Measurements from ENCODE around the gene PLEKHA6.

Gene PLEKHA6

GRCh38 chr1:204203206-204203767, 156.4 kb downstream of the PLEKHA6 start:
- no peak for DNase-seq

GRCh38 chr1:204202481-204202880, 157.2 kb downstream of the PLEKHA6 start:
- no peak for DNase-seq

GRCh38 chr1:204201348-204202040, 158.2 kb downstream of the PLEKHA6 start:
- no peak for DNase-seq

GRCh38 chr1:204199579-204199978, 160.2 kb downstream of the PLEKHA6 start:
- no peak for DNase-seq

- DNase-seq = no peak
Measured at GRCh38 chr1:204198348-204199340, 161.1 kb downstream of the PLEKHA6 start.

- DNase-seq = no peak
Measured at GRCh38 chr1:204197068-204197467, 162.7 kb downstream of the PLEKHA6 start.

GRCh38 chr1:204196068-204196795, 163.5 kb downstream of the PLEKHA6 start, which contains the start of gene KISS1:
TSS of gene KISS1 (minus strand) at chr1:204196491. CDS start at chr1:204192876, 3,615 bp downstream.
- no peak for DNase-seq

GRCh38 chr1:204194771-204195170, 165.0 kb downstream of the PLEKHA6 start:
- DNase-seq = no peak

GRCh38 chr1:204194080-204194479, 165.6 kb downstream of the PLEKHA6 start:
- DNase-seq = no peak

- DNase-seq = no peak
Measured at GRCh38 chr1:204192589-204193352, 167.0 kb downstream of the PLEKHA6 start.

GRCh38 chr1:204192046-204192445, 167.7 kb downstream of the PLEKHA6 start:
- DNase-seq = no peak

GRCh38 chr1:204191456-204191855, 168.3 kb downstream of the PLEKHA6 start:
- DNase-seq = no peak

GRCh38 chr1:204190212-204191211, 169.2 kb downstream of the PLEKHA6 start:
- DNase-seq = peak in 1 of 2 donors; percentile 28

- DNase-seq = no peak
Measured at GRCh38 chr1:204188959-204189639, 170.6 kb downstream of the PLEKHA6 start.

- no peak for DNase-seq
Measured at GRCh38 chr1:204186597-204186996, 173.1 kb downstream of the PLEKHA6 start.

GRCh38 chr1:204181116-204181515, 178.6 kb downstream of the PLEKHA6 start:
- no peak for DNase-seq

GRCh38 chr1:204180133-204180532, 179.6 kb downstream of the PLEKHA6 start:
- DNase-seq = no peak

- DNase-seq = no peak
Measured at GRCh38 chr1:204178487-204179281, 181.0 kb downstream of the PLEKHA6 start.

- no peak for DNase-seq
Measured at GRCh38 chr1:204177133-204177532, 182.6 kb downstream of the PLEKHA6 start.

Measured in CD4-positive, alpha-beta T cell treated with Interferon alpha-2 for 1 hour (primary cell).